ENCODE results near the gene MGA.

DNA sequence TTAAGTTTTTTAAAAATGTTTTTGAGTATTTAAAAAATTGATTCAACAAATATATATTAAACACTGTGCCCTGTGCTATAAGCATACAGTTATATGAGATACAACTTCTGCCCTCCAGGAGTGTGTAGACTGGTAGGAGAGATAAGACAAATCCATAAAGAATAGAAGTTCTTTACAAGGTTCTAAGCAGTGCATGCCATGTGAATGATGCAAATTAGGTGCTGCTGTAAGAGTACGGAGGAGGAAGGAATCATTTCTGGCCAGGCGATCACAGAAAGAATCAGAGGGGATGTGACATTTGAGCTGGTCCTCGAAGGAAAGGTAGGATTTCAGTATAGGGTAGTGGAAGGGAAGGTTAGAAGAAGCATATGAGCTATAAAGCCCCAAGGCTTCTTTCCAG, 128.1 kb downstream of the MGA start:
- TF ChIP-seq POLR2A (IDR thresholded peaks at IDR 0.05) = no peak
- TF ChIP-seq, protein P1, sequence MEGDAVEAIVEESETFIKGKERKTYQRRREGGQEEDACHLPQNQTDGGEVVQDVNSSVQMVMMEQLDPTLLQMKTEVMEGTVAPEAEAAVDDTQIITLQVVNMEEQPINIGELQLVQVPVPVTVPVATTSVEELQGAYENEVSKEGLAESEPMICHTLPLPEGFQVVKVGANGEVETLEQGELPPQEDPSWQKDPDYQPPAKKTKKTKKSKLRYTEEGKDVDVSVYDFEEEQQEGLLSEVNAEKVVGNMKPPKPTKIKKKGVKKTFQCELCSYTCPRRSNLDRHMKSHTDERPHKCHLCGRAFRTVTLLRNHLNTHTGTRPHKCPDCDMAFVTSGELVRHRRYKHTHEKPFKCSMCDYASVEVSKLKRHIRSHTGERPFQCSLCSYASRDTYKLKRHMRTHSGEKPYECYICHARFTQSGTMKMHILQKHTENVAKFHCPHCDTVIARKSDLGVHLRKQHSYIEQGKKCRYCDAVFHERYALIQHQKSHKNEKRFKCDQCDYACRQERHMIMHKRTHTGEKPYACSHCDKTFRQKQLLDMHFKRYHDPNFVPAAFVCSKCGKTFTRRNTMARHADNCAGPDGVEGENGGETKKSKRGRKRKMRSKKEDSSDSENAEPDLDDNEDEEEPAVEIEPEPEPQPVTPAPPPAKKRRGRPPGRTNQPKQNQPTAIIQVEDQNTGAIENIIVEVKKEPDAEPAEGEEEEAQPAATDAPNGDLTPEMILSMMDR (IDR thresholded peaks at IDR 0.05) = no peak
